Mucosa of descending colon (tissue), 3 donors: ENCODE measurements around the gene ARHGAP26. TPM values are rescaled to one million over a fixed set of nuclear protein-coding genes. Genes with fewer than 3 reads are reported as not detected.
"Not testable (repeated sequence)": the region's sequence is repeated elsewhere in the genome, so short reads cannot be mapped to it uniquely, and the experiment has no call there.

Experiments used
- ATAC-seq: fragments of 200-7000 bp; cut with Tn5 transposase; one replicate; pipeline ENCODE4 v1.9.1; 2020; ENCODE audit warnings: mild to moderate bottlenecking, moderate library complexity
- DNase-seq, 3 donors: peaks; one replicate each; pipeline ENCODE4 v3.0.0-alpha.2; 2020
- H3K36me3 ChIP-seq: fragments of 200-600 bp; one replicate; pipeline ENCODE4 v1.8.0; 2021; ENCODE audit warnings: low read depth, mild to moderate bottlenecking
- H3K4me1 ChIP-seq: fragments of 200-600 bp; one replicate; pipeline ENCODE4 v1.8.0; 2021; ENCODE audit warnings: low read depth, mild to moderate bottlenecking
- H3K4me3 ChIP-seq: fragments of 200-600 bp; one replicate; pipeline ENCODE4 v1.8.0; 2021; ENCODE audit warnings: mild to moderate bottlenecking
- H3K9me3 ChIP-seq: fragments of 200-600 bp; one replicate; pipeline ENCODE4 v1.8.0; 2021; ENCODE audit warnings: mild to moderate bottlenecking
- CTCF ChIP-seq: fragments of 200-600 bp; IDR thresholded peaks from one replicate; pipeline ENCODE4 v1.8.0; 2022; ENCODE audit warnings: antibody characterized with exemption, mild to moderate bottlenecking
- intact Hi-C, 2 donors: fragments of 100-400 bp; cut with DNase I in 1 of 2; cut with micrococcal nuclease in 1 of 2; formaldehyde crosslinking; loops; one replicate each; pipeline versions ENCODE4 v1.11.0 to v1.11.1; 2022; cut with DNase I, micrococcal nuclease
- total RNA-seq, 3 donors: library from RNA; stranded (reverse); fragmentation: NEBNext Ultra II Directional in 2 of 3; extraction: Animal tissue kit (Norgen Biotek cat#: 25700) in 2 of 3; gene quantifications; one replicate each; pipeline versions ENCODE4 v1.2.1 to v1.2.4, GENCODE V29; 2021 to 2023
- donor health status: DM: no; HTN: no; CAD: no; lungs with moderate emphysema.
- donor health status: DM: no; HTN: no; CAD: no.
- donor health status: DM: no; HTN: yes; CAD: no.

Gene ARHGAP26
- total RNA-seq, 3 donors from 2014 or later = 52.9 to 96.0 (median 67.8) TPM

GRCh38 chr5:143086546-143086907 is 316.4 kb downstream of the ARHGAP26 start:
- peaks cover 14% of the 10 kb centered on the region for H3K4me1 ChIP-seq
- intact Hi-C loops = no loop called here
- ATAC-seq (no peak), DNase-seq (no peak)
- H3K9me3 ChIP-seq = no peaks in the 10 kb centered on the region
- no peak overlapping the region for H3K4me3 ChIP-seq
- no peaks in the 10 kb centered on the region for H3K36me3 ChIP-seq
- TF ChIP-seq CTCF = no peak

GRCh38 chr5:143086908-143087637 is 316.9 kb downstream of the ARHGAP26 start:
- no peaks in the 10 kb centered on the region for H3K9me3 ChIP-seq
- no peak for ATAC-seq
- DNase-seq = no peak
- intact Hi-C loops = no loop called here
- TF ChIP-seq CTCF = no peak
- H3K36me3 ChIP-seq = no peaks in the 10 kb centered on the region
- H3K4me1 ChIP-seq = peaks cover 14% of the 10 kb centered on the region
- H3K4me3 ChIP-seq = no peak overlapping the region

GRCh38 chr5:143088702-143089101 is 318.5 kb downstream of the ARHGAP26 start:
- H3K4me3 ChIP-seq, intact Hi-C loops, DNase-seq, H3K9me3 ChIP-seq, H3K36me3 ChIP-seq, ATAC-seq: not testable (repeated sequence)
- H3K4me1 ChIP-seq = peaks cover 12% of the 10 kb centered on the region

GRCh38 chr5:143090044-143090443 is 319.9 kb downstream of the ARHGAP26 start:
- H3K4me1 ChIP-seq, intact Hi-C loops, H3K4me3 ChIP-seq, DNase-seq, H3K36me3 ChIP-seq, H3K9me3 ChIP-seq, ATAC-seq: not testable (repeated sequence)

- H3K4me1 ChIP-seq, ATAC-seq, H3K9me3 ChIP-seq, H3K36me3 ChIP-seq, H3K4me3 ChIP-seq, intact Hi-C loops, DNase-seq: not testable (repeated sequence)
Observed at GRCh38 chr5:143092711-143093451, 322.7 kb downstream of the ARHGAP26 start.

GRCh38 chr5:143093452-143094086 is 323.4 kb downstream of the ARHGAP26 start:
- Histone ChIP-seq H3K4me1 (no peaks in the 10 kb centered on the region), H3K9me3 (no peaks in the 10 kb centered on the region), H3K36me3 (no peaks in the 10 kb centered on the region), H3K4me3 (no peak overlapping the region)
- ATAC-seq (no peak), DNase-seq (no peak)
- TF ChIP-seq CTCF = no peak
- intact Hi-C loops = no loop called here

GRCh38 chr5:143094087-143094521 is 323.9 kb downstream of the ARHGAP26 start:
- no peaks in the 10 kb centered on the region for H3K4me1 ChIP-seq
- no peak for ATAC-seq
- H3K36me3 ChIP-seq = no peaks in the 10 kb centered on the region
- no peak overlapping the region for H3K4me3 ChIP-seq
- intact Hi-C loops = no loop called here
- DNase-seq = no peak
- no peak for TF ChIP-seq CTCF
- H3K9me3 ChIP-seq = no peaks in the 10 kb centered on the region

- H3K4me3 ChIP-seq, H3K9me3 ChIP-seq, H3K36me3 ChIP-seq, DNase-seq, ATAC-seq, intact Hi-C loops, H3K4me1 ChIP-seq: not testable (repeated sequence)
Observed at GRCh38 chr5:143094608-143095007, 324.4 kb downstream of the ARHGAP26 start.
